Upper lobe of left lung (tissue), 6 donors: ENCODE results near the gene NBAS. TPM values are rescaled to one million over a fixed set of nuclear protein-coding genes. Genes with fewer than 3 reads are reported as not detected.

ENCODE experiments used
- ATAC-seq, 2 donors: fragments of 200-7000 bp; cut with Tn5 transposase; one replicate each; pipeline ENCODE4 v1.9.1; 2022; ENCODE audit warnings: mild to moderate bottlenecking in 2 of 2, moderate library complexity in 2 of 2; ENCODE audit not compliant: low FRiP score in 2 of 2
- DNase-seq, 2 donors: peaks; one replicate each; pipeline ENCODE4 v3.0.0-alpha.2; 2019 to 2020
- H3K27ac ChIP-seq, 4 donors: fragments of 200-600 bp; sonication (generic); one replicate each; pipeline ENCODE4 v1.5.1; 2016 to 2019
- H3K27me3 ChIP-seq, 4 donors: fragments of 200-600 bp; sonication (generic); one replicate each; pipeline ENCODE4 v1.5.1; 2017 to 2019
- H3K36me3 ChIP-seq, 4 donors: fragments of 200-600 bp; sonication (generic); one replicate each; pipeline ENCODE4 v1.5.1; 2016 to 2019
- H3K4me1 ChIP-seq, 4 donors: fragments of 200-600 bp; sonication (generic); one replicate each; pipeline ENCODE4 v1.5.1; 2018 to 2019
- H3K4me3 ChIP-seq, 4 donors: fragments of 200-600 bp; sonication (generic); one replicate each; pipeline ENCODE4 v1.5.1; 2017 to 2019; ENCODE audit warnings: mild to moderate bottlenecking in 2 of 4, moderate library complexity in 1 of 4
- H3K9me3 ChIP-seq, 4 donors: fragments of 200-600 bp; sonication (generic); one replicate each; pipeline ENCODE4 v1.5.1; 2018 to 2019
- EP300 ChIP-seq, 4 donors: sonication (generic); formaldehyde crosslinking; IDR thresholded peaks; one replicate each; pipeline ENCODE4 v1.5.1; 2017; ENCODE audit warnings: antibody characterized with exemption in 4 of 4, control low read depth in 2 of 4
- POLR2A ChIP-seq, 4 donors: fragments of 450-650 bp; IDR thresholded peaks; one replicate each; pipeline ENCODE4 v1.5.1; 2016 to 2017; ENCODE audit warnings: antibody characterized with exemption in 4 of 4, mild to moderate bottlenecking in 2 of 4
- POLR2AphosphoS5 ChIP-seq, 2 donors: sonication (generic); formaldehyde crosslinking; IDR thresholded peaks; one replicate each; pipeline ENCODE4 v1.5.1; 2017; ENCODE audit warnings: antibody characterized with exemption in 2 of 2
- WGBS, 2 donors: methylation state at CpG; one replicate each; pipeline ENCODE4 v1.1.5; 2017 to 2018; 5-methylcytosine and 5-hydroxymethylcytosine counted together
- total RNA-seq, 6 donors: library from RNA; depleted of rRNA in 4 of 6; stranded (reverse); fragments of >200 nt in 4 of 6; gene quantifications; one replicate each; pipeline versions ENCODE4 v1.1.0 to v1.2.1, GENCODE V29; 2016 to 2021
- TF ChIP-seq, protein P1 (sequence below), 6 experiments: fragments of 450-650 bp in 4 of 6; fragments of 200-600 bp in 2 of 6; sonication (generic) in 2 of 6; IDR thresholded peaks; one replicate each; pipeline ENCODE4 v1.5.1; 2016 to 2019; ENCODE audit warnings: antibody characterized with exemption in 6 of 6
- donor health status: DM: no; HTN: no; CAD: no; lungs with moderate emphysema.
- donor health status: DM: no; HTN: yes; CAD: no; lungs with severe emphysema.

Gene NBAS
- total RNA-seq, 6 donors from 2014 or later: 33.2 to 75.5 (median 43.1) TPM

GRCh38 chr2:15287447-15288184 is 273.5 kb downstream of the NBAS start:
- no peaks in the 10 kb centered on the region for H3K27me3 ChIP-seq
- peaks cover 0 to 53% (median 11%) of the 10 kb centered on the region in 4 donors for H3K36me3 ChIP-seq
- TF ChIP-seq POLR2AphosphoS5 (IDR thresholded peaks at IDR 0.05): no peak
- TF ChIP-seq, protein P1, sequence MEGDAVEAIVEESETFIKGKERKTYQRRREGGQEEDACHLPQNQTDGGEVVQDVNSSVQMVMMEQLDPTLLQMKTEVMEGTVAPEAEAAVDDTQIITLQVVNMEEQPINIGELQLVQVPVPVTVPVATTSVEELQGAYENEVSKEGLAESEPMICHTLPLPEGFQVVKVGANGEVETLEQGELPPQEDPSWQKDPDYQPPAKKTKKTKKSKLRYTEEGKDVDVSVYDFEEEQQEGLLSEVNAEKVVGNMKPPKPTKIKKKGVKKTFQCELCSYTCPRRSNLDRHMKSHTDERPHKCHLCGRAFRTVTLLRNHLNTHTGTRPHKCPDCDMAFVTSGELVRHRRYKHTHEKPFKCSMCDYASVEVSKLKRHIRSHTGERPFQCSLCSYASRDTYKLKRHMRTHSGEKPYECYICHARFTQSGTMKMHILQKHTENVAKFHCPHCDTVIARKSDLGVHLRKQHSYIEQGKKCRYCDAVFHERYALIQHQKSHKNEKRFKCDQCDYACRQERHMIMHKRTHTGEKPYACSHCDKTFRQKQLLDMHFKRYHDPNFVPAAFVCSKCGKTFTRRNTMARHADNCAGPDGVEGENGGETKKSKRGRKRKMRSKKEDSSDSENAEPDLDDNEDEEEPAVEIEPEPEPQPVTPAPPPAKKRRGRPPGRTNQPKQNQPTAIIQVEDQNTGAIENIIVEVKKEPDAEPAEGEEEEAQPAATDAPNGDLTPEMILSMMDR (IDR thresholded peaks at IDR 0.05): no peak
- TF ChIP-seq EP300 (IDR thresholded peaks at IDR 0.05): no peak
- TF ChIP-seq POLR2A (IDR thresholded peaks at IDR 0.05): no peak
- DNase-seq: peak in 1 of 2 donors; percentile 52
- no peak overlapping the region for H3K4me3 ChIP-seq
- no peak for ATAC-seq
- 93 to 94% methylated on average over 9 to 26 of the region's 26 CpGs for WGBS, 2 donors
- no peaks in the 10 kb centered on the region for H3K9me3 ChIP-seq
- H3K4me1 ChIP-seq: no peaks in the 10 kb centered on the region
- no peak overlapping the region for H3K27ac ChIP-seq

DNA sequence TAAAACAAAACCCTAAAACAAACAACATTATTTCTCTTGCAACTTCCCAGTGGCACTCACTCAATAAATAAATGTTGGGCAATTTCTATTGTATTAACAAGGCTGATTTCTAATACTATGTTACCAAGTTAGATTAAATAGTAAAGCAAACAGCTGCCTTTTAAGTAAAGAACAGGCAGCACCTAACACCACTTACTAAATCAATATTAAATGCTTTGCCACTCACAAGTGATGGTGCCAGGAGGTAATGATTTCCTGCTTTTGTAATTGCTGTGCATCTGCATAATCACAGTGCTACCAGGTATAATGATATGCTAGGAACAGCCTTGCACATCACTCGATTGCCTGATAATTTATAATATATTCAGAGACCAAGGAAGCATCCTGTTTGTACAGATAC is 276.5 kb downstream of the NBAS start:
- H3K4me1 ChIP-seq: no peaks in the 10 kb centered on the region
- no peak for ATAC-seq

GRCh38 chr2:15281681-15282080 is 279.5 kb downstream of the NBAS start:
- no peak for TF ChIP-seq POLR2AphosphoS5 (IDR thresholded peaks at IDR 0.05)
- no peak for TF ChIP-seq POLR2A (IDR thresholded peaks at IDR 0.05)
- TF ChIP-seq, protein P1 (IDR thresholded peaks at IDR 0.05): no peak
- TF ChIP-seq EP300 (IDR thresholded peaks at IDR 0.05): no peak
- Histone ChIP-seq H3K4me1 (no peaks in the 10 kb centered on the region), H3K36me3 (peaks cover 0 to 16% (median 7%) of the 10 kb centered on the region in 4 donors), H3K9me3 (no peaks in the 10 kb centered on the region), H3K27ac (no peak overlapping the region), H3K4me3 (no peak overlapping the region), H3K27me3 (no peaks in the 10 kb centered on the region)
- WGBS, 2 donors: 71 to 93% methylated on average over 2 of the region's 2 CpGs
- no peak for ATAC-seq
- DNase-seq: no peak

More for the DNA sequence above, 276.5 kb downstream of the NBAS start:
- WGBS, 2 donors: 71 to 83% methylated on average over 1 of the region's 1 CpG
- TF ChIP-seq POLR2AphosphoS5 (IDR thresholded peaks at IDR 0.05) (no peak), EP300 (IDR thresholded peaks at IDR 0.05) (no peak), POLR2A (IDR thresholded peaks at IDR 0.05) (no peak)
- TF ChIP-seq, protein P1 (IDR thresholded peaks at IDR 0.05): no peak
- no peak for DNase-seq
- Histone ChIP-seq H3K27ac (no peak overlapping the region), H3K4me3 (no peak overlapping the region), H3K27me3 (no peaks in the 10 kb centered on the region), H3K9me3 (no peaks in the 10 kb centered on the region), H3K36me3 (peaks cover 0 to 26% (median 7%) of the 10 kb centered on the region in 4 donors)

- no peaks in the 10 kb centered on the region for H3K27me3 ChIP-seq
- no peak for DNase-seq
- H3K4me1 ChIP-seq: no peaks in the 10 kb centered on the region
- H3K9me3 ChIP-seq: no peaks in the 10 kb centered on the region
- no peak for ATAC-seq
- WGBS, 2 donors: 77 to 81% methylated on average over 2 of the region's 2 CpGs
- H3K27ac ChIP-seq: no peak overlapping the region
- peaks cover 0 to 27% (median 9%) of the 10 kb centered on the region in 4 donors for H3K36me3 ChIP-seq
- TF ChIP-seq, protein P1 (IDR thresholded peaks at IDR 0.05): no peak
- no peak for TF ChIP-seq POLR2A (IDR thresholded peaks at IDR 0.05)
- TF ChIP-seq EP300 (IDR thresholded peaks at IDR 0.05): no peak
- no peak for TF ChIP-seq POLR2AphosphoS5 (IDR thresholded peaks at IDR 0.05)
- no peak overlapping the region for H3K4me3 ChIP-seq
Measured at GRCh38 chr2:15279201-15279876, 281.8 kb downstream of the NBAS start.
